NK-92 (cell line): ENCODE data around the gene ADPRHL1.
"Not testable (repeated sequence)": the region's sequence is repeated elsewhere in the genome, so short reads cannot be mapped to it uniquely, and the experiment has no call there.

ENCODE experiments used
- DNase-seq: peaks from one replicate; lab custom pipeline; 2025; ENCODE audit not compliant: unreplicated experiment; lab: John Stamatoyannopoulos, UW

The ADPRHL1 gene

DNA sequence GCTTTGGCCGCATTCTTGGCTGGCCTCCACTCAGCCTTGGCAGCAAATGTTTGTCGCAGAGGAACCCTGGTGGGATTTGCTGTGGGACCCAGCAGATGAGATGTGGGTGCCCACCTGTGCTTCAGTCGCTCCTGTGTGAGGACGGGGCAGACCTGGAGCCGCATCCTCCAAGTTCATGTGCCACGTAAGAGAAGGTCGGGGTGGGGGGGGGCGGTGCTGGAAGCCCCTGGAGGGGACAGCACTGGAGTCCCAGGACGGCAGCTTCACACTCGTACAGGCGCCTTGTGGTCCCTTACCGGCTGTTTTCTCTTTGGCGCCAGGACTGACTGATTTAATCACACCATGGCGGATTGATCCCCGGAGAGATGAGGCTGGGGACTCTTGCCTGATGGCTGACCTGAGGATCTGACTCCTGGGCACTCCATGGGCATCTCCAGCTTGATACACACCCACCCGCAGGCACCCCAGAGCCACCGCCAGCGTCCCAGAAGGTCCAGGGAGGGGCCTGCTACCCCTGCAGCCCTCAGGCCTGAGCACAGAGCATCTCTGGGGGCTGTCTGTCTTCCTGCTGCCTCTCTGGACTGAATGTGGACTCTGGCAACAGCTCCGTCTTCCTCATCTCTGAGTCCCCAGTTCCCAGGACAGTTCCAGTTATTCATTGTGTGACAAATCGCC lies 79.3 kb downstream of the ADPRHL1 start:
- DNase-seq: no peak

- DNase-seq: not testable (repeated sequence)
Observed at GRCh38 chr13:113371701-113372100, 81.6 kb downstream of the ADPRHL1 start.

DNA sequence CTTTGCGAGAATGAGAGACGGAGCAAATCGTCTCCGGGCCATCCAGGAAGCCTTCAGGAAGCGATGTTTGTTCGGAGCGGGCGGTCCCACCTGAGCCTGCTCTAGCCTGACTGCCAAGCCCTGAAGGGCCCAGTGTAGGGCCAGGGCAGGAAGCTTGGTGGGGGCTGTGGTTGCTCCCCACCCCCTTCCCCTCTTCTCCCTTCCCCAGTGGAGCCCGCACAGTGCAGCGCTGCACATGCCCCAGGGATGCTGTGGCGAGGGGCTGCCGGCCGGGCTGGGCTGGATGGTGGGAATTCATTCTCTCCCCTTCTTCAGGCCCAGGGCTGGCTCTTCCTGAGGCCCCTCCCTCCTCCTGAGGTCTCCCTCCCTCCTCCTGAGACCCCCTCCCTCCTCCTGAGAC lies 82.2 kb downstream of the ADPRHL1 start:
- no peak for DNase-seq

DNA sequence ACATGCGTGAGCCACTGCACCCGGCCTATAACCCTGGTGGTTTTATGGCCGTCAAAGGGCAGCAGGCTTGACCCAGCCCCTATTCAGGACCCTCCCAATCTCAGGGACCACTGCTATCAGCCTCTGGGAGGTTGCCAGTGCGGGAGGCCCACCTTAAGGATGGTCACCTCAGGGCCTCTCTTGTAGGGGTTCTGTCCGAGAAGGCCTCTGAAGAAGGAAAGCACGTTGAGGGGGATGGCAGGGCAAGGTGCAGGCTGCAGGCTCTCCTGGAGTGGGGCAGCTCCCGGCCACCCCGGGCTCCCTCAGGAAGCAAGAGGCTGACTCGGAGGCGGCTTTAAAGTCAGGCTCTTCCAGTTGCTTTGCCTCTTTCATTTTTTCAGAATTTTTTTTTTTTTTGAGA lies 83.4 kb downstream of the ADPRHL1 start:
- no peak for DNase-seq

- DNase-seq: no peak
Observed at GRCh38 chr13:113369189-113369588, 84.1 kb downstream of the ADPRHL1 start.

DNA sequence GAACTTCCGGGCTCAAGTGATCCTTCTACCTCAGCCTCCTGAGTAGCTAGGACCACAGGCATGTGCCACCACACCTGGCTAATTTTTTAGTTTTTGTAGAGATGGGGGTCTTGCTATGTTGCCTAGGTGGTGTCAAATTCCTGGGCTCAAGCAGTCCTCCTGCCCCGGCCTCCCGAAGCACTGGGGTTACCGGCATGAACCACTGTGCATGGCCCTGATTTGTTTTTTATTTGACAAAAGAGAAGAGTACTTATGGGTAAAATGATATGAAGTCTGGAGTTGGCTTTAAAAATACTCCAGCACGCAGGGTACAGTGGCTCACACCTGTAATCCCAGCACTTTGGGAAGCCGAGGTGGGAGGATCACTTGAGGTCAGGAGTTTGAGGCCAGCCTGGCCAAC lies 84.9 kb downstream of the ADPRHL1 start:
- DNase-seq: not testable (repeated sequence)

DNA sequence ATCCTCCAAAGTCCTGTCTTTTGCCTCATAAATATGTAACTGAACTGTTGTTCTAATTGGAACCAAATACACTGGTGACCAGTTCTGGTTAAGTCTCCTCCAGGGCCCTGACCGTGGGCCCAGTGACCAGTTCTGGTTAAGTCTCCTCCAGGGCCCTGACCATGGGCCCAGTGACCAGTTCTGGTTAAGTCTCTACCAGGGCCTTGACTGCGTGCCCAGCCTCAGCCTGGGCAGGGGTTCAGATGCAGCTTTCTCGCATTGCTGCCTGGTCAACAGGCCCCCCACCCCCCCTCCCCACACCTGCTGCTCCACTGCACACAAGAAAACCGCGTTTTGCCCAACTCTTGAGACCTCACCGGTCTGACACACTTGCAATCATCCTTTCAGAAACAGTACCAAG lies 85.5 kb downstream of the ADPRHL1 start:
- DNase-seq: no peak

DNA sequence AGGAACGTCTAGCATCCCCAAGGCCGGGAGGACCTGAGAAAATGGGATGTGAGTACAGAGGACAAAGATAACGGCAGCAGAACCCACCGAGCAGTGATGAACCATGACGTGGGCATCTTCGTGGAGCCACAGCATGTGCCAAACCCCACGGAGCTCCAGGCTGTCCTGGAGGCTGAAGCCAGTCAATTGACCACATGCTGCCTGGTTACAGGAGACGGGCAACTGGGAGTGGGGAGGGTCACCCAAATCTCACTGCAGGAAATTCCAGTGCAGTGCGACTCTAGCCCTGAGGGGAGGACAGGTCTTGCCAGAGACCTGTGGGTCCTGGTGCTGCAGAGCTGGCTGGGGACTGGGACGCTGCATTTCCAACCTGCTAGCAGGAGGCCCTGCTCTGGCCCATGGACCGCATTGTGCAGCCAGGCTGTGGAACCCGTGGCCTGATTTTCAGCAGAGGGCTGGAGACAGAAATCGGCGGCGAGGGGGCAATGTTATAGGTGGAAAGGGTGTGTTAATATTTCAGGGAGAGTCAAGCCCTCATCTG lies 86.2 kb downstream of the ADPRHL1 start:
- no peak for DNase-seq

DNA sequence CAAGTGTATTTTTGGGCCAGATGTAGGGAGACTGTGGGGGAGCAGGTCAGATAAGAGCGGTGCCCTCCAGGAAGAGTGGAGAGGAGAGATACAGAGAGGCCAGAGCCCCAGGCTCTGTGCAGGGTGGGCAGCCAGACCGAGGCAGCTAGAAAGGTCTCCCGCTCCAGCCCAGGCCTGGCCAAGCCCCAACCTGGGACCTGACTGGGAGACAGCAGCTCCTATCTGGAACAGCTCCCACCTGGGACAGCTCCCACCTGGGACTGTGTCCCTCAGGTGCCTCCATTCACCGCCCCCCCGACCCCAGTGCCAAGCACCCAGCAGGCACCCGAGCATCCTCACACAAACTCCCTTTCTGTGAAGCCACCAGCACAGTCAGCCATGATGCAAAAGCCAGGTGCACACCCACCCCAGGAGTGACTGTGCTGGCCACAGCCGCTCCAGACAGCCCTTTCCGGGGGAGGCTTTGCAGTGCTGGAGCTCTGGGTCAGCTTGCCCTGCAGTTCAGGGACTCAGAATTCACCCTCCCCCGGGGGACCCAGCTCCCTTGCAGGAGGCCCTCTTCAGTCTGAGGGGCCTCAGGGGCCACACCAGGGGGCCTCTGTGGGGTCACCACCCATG lies 87.2 kb downstream of the ADPRHL1 start:
- DNase-seq: no peak

GRCh38 chr13:113365583-113365970 lies 87.7 kb downstream of the ADPRHL1 start:
- no peak for DNase-seq

DNA sequence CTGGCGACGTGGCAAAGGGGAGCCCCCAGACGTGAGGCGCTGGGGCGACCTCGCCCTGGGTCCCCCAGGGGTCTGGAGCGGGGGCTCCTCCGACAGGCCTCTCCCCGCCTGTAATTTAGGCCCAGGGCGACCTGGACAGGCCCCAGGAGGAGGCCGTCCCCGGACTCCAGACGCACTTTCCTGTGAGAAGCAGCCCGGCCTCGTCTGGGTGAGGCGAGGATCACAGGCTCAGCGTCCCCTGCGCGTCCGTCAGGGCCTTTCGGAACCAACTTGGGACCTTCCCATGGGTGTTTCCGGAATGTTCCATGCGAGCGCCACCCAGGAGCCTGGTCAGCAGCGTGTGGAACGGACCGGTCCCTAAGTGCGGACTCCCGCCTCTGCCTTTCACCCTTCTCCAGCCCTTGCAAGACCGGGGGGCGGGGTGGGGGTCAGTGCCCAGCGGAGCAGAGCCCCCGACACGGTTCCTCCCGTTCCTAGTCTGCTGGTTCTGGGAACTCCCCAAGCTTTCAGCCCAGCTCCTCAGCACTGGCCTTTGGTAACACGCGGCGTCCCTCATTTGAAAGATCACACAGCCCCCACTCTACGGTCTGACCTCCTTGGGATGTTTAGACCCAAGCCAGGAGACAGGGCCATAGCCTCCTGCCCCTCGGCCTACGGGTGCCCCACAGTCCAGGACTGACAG lies 88.2 kb downstream of the ADPRHL1 start:
- no peak for DNase-seq

DNA sequence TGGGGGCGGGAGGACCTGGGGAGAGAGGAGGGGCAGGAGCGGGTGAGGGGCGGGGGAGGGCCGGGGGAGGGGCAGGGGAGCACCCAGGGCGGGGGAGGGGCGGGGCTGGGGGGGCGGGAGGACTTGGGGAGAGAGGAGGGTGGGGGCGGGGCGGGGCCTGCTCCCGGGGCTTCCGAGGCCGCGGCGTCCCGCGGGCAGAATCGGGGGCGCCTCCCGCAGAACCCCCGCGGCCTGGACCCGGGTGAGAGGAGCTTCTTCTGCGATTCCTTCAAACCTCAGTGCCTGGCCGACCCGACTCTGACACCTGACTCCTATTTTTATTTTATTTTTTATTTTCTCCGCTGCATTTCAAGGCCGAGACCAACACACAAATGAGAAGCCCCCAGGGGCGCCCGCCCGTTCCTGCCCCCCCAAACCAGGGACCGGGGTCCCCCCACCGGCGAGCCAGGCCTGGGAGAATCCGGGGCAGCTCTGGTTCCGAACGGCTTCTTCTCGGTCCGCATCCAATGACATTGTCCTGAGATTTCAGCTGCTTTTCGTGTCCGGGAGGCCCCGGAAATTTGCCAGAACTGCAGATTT lies 88.9 kb downstream of the ADPRHL1 start:
- DNase-seq: no peak

DNA sequence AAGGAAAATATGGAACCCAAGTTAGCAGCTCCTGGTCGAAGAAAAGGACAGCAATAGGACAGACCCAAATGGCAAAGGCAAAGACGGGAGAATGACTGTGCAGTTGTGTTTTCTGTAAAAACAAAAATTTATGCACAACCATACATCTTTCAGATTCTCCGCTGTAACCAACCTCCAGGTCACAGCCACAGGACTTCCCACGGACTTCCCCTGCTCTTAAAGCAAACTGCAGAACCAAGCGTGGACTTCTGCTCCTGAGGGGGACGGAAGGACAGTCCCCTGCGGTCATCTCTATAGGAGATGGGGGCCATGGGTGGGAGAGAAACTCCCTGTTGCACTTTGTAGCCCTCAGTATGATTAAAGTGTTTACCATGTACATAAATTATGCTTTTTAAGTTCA lies 91.9 kb downstream of the ADPRHL1 start:
- no peak for DNase-seq

DNA sequence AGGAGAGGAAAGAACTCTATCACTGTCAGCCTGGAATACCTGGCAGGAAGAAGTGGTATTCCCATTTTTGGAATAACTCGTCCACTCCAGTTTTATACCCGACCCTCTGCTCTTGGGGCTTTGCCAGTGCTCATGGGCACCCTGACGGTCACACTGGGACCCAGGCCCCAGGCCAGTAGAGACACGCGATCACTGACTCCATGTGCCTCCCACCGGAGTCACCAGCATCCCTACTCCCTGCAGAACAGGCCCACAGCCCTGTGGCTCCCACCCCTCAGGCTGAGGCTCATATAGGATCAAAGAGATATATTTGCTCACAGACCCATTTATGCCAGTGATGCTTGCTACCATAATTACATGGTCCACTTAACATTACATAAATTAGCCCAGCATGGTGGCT lies 92.8 kb downstream of the ADPRHL1 start:
- no peak for DNase-seq

DNA sequence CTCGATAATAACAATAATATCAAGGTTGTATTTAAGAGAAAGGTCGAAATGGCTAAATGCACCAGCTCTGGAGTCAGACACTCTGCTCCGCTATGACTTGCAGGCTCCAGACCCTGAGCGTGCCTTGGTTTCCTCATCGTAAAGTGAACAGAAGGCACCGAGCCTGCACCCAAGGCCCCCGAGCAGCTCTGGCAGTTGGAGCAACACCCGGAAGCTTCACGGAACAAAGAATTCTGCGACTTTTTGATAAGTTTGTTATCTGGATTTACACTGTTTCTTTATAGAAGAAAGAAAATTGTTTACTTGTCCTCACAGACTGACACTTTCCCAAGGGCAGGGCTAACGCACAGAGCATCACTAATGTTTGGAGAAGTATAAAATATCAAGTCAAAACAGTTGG lies 93.7 kb downstream of the ADPRHL1 start:
- no peak for DNase-seq

- DNase-seq: no peak
Observed at GRCh38 chr13:113358653-113359190, 94.6 kb downstream of the ADPRHL1 start.

DNA sequence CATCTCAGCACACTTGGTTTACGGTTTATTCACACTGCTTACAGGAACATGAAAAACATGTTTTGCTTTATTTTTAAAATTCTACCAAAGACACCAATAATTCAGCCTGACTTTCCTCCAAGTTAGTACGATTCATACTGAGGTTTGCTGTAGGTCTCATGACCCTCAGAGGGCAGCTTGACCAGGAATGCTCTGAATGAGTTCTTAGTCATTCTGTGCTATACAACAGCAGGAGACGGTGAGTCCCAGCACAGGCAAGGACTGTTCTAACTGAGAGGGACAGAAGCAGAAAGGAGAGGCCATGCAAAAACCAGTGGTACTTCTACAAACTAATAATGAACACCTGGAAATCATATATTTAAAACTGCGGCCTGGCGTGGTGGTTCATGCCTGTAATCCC lies 95.8 kb downstream of the ADPRHL1 start:
- DNase-seq: no peak

GRCh38 chr13:113356596-113356995 lies 96.7 kb downstream of the ADPRHL1 start:
- DNase-seq: no peak

- no peak for DNase-seq
Observed at GRCh38 chr13:113355621-113356020, 97.7 kb downstream of the ADPRHL1 start.

- no peak for DNase-seq
Observed at GRCh38 chr13:113354831-113355610, 98.3 kb downstream of the ADPRHL1 start.

DNA sequence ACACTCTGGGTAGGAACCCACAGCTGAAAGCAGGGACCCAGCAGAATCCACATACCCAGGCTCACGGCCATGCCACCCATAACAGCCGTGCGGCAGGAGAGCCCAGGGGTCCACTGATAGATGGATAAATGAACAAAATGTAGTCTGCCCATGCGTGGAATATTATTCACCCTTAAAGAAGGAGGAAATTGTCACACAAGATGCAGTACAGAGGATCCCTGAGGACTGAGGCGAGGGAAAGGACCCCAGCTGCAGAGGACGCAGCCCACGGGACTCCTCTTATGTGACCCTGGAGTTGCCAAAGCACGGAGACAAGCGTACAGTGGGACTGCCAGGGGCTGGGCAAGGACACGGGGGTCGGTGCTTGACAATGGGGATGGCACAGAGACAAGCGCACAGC lies 100.0 kb downstream of the ADPRHL1 start:
- no peak for DNase-seq
